Heart right ventricle (tissue), 16 donors: ENCODE data around the gene TNK2. TPM values are rescaled to one million over a fixed set of nuclear protein-coding genes. Genes with fewer than 3 reads are reported as not detected.
"Not testable (repeated sequence)": the region's sequence is repeated elsewhere in the genome, so short reads cannot be mapped to it uniquely, and the experiment has no call there.

ENCODE experiments used
- ATAC-seq, 8 donors: fragments of 200-7000 bp; cut with Tn5 transposase; one replicate each; pipeline ENCODE4 v1.9.1; 2020; ENCODE audit warnings: mild to moderate bottlenecking in 8 of 8, moderate library complexity in 8 of 8, moderate number of reproducible peaks in 1 of 8
- DNase-seq, 2 donors: peaks; one replicate each; pipeline ENCODE4 v3.0.0-alpha.2; 2020
- H3K27ac ChIP-seq, 10 donors: fragments of 200-600 bp; sonication (generic) in 2 of 10; one replicate each; pipeline versions ENCODE4 v1.5.0 to v1.8.0; 2020 to 2022; ENCODE audit warnings: mild to moderate bottlenecking in 3 of 10
- H3K27me3 ChIP-seq, 7 donors: fragments of 200-600 bp; one replicate each; pipeline ENCODE4 v1.8.0; 2021 to 2022; ENCODE audit warnings: mild to moderate bottlenecking in 2 of 7
- H3K36me3 ChIP-seq, 9 donors: fragments of 200-600 bp; sonication (generic) in 1 of 9; one replicate each; pipeline versions ENCODE4 v1.5.0 to v1.8.0; 2020 to 2022; ENCODE audit warnings: mild to moderate bottlenecking in 2 of 9
- H3K4me1 ChIP-seq, 9 donors: fragments of 200-600 bp; sonication (generic) in 1 of 9; one replicate each; pipeline versions ENCODE4 v1.5.0 to v1.8.0; 2020 to 2022; ENCODE audit warnings: mild to moderate bottlenecking in 4 of 9
- H3K4me3 ChIP-seq, 10 donors: fragments of 200-600 bp; sonication (generic) in 2 of 10; one replicate each; pipeline versions ENCODE4 v1.5.0 to v1.8.0; 2020 to 2022; ENCODE audit warnings: mild to moderate bottlenecking in 7 of 10, moderate library complexity in 2 of 10
- H3K9me3 ChIP-seq, 11 donors: fragments of 200-600 bp in 10 of 11; sonication (generic) in 2 of 11; one replicate each; pipeline versions ENCODE4 v1.5.0 to v1.8.0; 2013 to 2022; ENCODE audit warnings: mild to moderate bottlenecking in 2 of 11, control low read depth in 1 of 11, moderate library complexity in 1 of 11
- WGBS, 2 donors: extraction: QIAGEN DNeasy Blood & Tissue Kit; methylation state at CpG; one replicate each; pipeline ENCODE4 v1.1.7; 2013; ENCODE audit warnings: inconsistent platforms in 1 of 2; 5-methylcytosine and 5-hydroxymethylcytosine counted together
- intact Hi-C, 10 donors: fragments of 100-400 bp; cut with DNase I; formaldehyde crosslinking; loops; one replicate each; pipeline versions ENCODE4 v1.11.1 to v1.14.2; 2022
- polyA plus RNA-seq, 2 donors: library from polyadenylated mRNA; stranded (reverse); fragments of 200-250 nt; gene quantifications; one replicate each; pipeline ENCODE4 v1.2.3, GENCODE V29; 2013
- total RNA-seq, 10 donors: library from RNA; stranded (reverse); fragmentation: NEBNext Ultra II Directional in 3 of 10; extraction: Animal tissue kit (Norgen Biotek cat#: 25700) in 3 of 10; gene quantifications; one replicate each; pipeline versions ENCODE4 v1.2.1 to v1.2.4, GENCODE V29; 2021 to 2023
- donor health status: Arrhythmogenic right ventricular cardiomyopathy.
- donor health status: ischemic (EF 13 %, LVEDD 7.1; RV severe dilation, severe dysfunction).
- donor health status: healthy with polysubstance abuse.
- donor health status: DM: no; HTN: yes; CAD: no.
- donor health status: DM: no; HTN: no; CAD: no.
- donor health status: ischemic (EF 25% LVEDD 6.9; RV normal size, moderate dysfunction).
- donor health status: ischemic (EF 25% LVEDD 5.7; RV mildly dilated, moderate dysfunction).
- donor health status: healthy.
- donor health status: DM: yes; HTN: yes; CAD: no.
- donor health status: Ischemic cardiomyopathy.
- donor health status: ischemic (EF 35%, LVEDD 5.7; RV mildly dilated, moderate dysfunction).
- donor health status: nonischemic (EF 11% LVEDD 7.7; RV severe dilation, severe dysfunction).
- donor health status: DM: yes; HTN: yes; CAD: no.
- donor health status: PGD.
- donor health status: ischemic (EF 29% LVEDD 5.4; RV normal size, mild dysfunction).
- donor health status: nonischemic (EF 23%, LVEDD 6.1; RV moderate dilation, normal function).

Gene TNK2
- total and polyA plus RNA-seq, 12 donors: 17.6 to 48.3 (median 32.5) TPM

- 94 to 95% methylated on average over 4 of the region's 4 CpGs for WGBS, 2 donors
- H3K27me3 ChIP-seq, ATAC-seq, DNase-seq, H3K4me3 ChIP-seq, H3K4me1 ChIP-seq, intact Hi-C loops, H3K36me3 ChIP-seq, H3K9me3 ChIP-seq, H3K27ac ChIP-seq: not testable (repeated sequence)
These were observed 41.8 kb upstream of the TNK2 start for GRCh38 chr3:195950164-195950563.

GRCh38 chr3:195946910-195947699, 38.8 kb upstream of the TNK2 start:
- H3K36me3 ChIP-seq, H3K27ac ChIP-seq, H3K9me3 ChIP-seq, ATAC-seq, H3K27me3 ChIP-seq, H3K4me1 ChIP-seq, DNase-seq, H3K4me3 ChIP-seq, intact Hi-C loops: not testable (repeated sequence)
- 94% methylated on average over 20 of the region's 20 CpGs for WGBS, 2 donors

- not testable (repeated sequence) for H3K27me3 ChIP-seq, DNase-seq, H3K4me1 ChIP-seq, H3K4me3 ChIP-seq, H3K27ac ChIP-seq, ATAC-seq, H3K9me3 ChIP-seq, H3K36me3 ChIP-seq
- 93 to 94% methylated on average over 26 to 27 of the region's 27 CpGs for WGBS, 2 donors
- intact Hi-C loops: loop anchor here in 1 of 10 donors (5.0 kb wide), 1 partner anchor 61 kb away; no protein-coding TSS in a partner anchor
These were observed 33.0 kb upstream of the TNK2 start for GRCh38 chr3:195941265-195941815.

- not testable (repeated sequence) for H3K4me1 ChIP-seq, H3K9me3 ChIP-seq, H3K36me3 ChIP-seq, DNase-seq, H3K27me3 ChIP-seq, H3K27ac ChIP-seq, H3K4me3 ChIP-seq
- intact Hi-C loops: loop anchor here in 1 of 10 donors (5.0 kb wide), 1 partner anchor 61 kb away; no protein-coding TSS in a partner anchor
- ATAC-seq: peak in 1 of 8 donors; percentile 33
- WGBS, 2 donors: 82 to 89% methylated on average over 13 of the region's 13 CpGs
These were observed 32.5 kb upstream of the TNK2 start for GRCh38 chr3:195940806-195941205.

GRCh38 chr3:195939526-195940470, 31.4 kb upstream of the TNK2 start:
- intact Hi-C loops: loop anchor here in 1 of 10 donors (5.0 kb wide), 1 partner anchor 63 kb away; no protein-coding TSS in a partner anchor
- WGBS, 2 donors: 91 to 95% methylated on average over 28 of the region's 30 CpGs

GRCh38 chr3:195933044-195933430, 24.7 kb upstream of the TNK2 start:
- not testable (repeated sequence) for H3K4me1 ChIP-seq, H3K27me3 ChIP-seq, H3K9me3 ChIP-seq, ATAC-seq, DNase-seq, H3K27ac ChIP-seq, H3K36me3 ChIP-seq, H3K4me3 ChIP-seq
- intact Hi-C loops: loop anchor here in 1 of 10 donors (5.0 kb wide), 1 partner anchor 516 kb away; no protein-coding TSS in a partner anchor
- 93 to 95% methylated on average over 6 of the region's 6 CpGs for WGBS, 2 donors

More at GRCh38 chr3:195939526-195940470, 31.4 kb upstream of the TNK2 start:
- not testable (repeated sequence) for H3K9me3 ChIP-seq, H3K4me3 ChIP-seq, H3K36me3 ChIP-seq, DNase-seq, H3K27me3 ChIP-seq, H3K27ac ChIP-seq, H3K4me1 ChIP-seq, ATAC-seq
